ENCODE results near the gene MAPKAP1. TPM values are rescaled to one million over a fixed set of nuclear protein-coding genes. Genes with fewer than 3 reads are reported as not detected.

The MAPKAP1 gene
- total and polyA plus RNA-seq, 8 donors: 49.5 to 89.5 (median 56.2) TPM

- no peak overlapping the region for H3K27ac ChIP-seq
- no peak for ATAC-seq
- intact Hi-C loops (cut with DNase I): no loop called here
Measured at GRCh38 chr9:125564631-125565030, 142.4 kb downstream of the MAPKAP1 start.

GRCh38 chr9:125561509-125562148, 145.4 kb downstream of the MAPKAP1 start:
- Histone ChIP-seq H3K9me3 (no peaks in the 10 kb centered on the region), H3K4me3 (no peak overlapping the region), H3K27ac (no peak overlapping the region), H3K27me3 (no peaks in the 10 kb centered on the region), H3K4me1 (peaks cover 0 to 5% of the 10 kb centered on the region in 2 donors), H3K36me3 (peaks cover 0 to 9% of the 10 kb centered on the region in 2 donors)
- ATAC-seq (no peak), DNase-seq (no peak)
- TF ChIP-seq CTCF (IDR thresholded peaks at IDR 0.05): no peak
- intact Hi-C loops (cut with DNase I): no loop called here

More at GRCh38 chr9:125564631-125565030, 142.4 kb downstream of the MAPKAP1 start:
- no peak for DNase-seq
- no peak for TF ChIP-seq CTCF (IDR thresholded peaks at IDR 0.05)
- no peaks in the 10 kb centered on the region for H3K9me3 ChIP-seq
- H3K36me3 ChIP-seq: no peaks in the 10 kb centered on the region
- peaks cover 0 to 2% of the 10 kb centered on the region in 2 donors for H3K4me1 ChIP-seq
- H3K4me3 ChIP-seq: no peak overlapping the region
- H3K27me3 ChIP-seq: no peaks in the 10 kb centered on the region

GRCh38 chr9:125559894-125560293, 147.1 kb downstream of the MAPKAP1 start:
- Histone ChIP-seq H3K4me1 (peaks cover 0 to 5% of the 10 kb centered on the region in 2 donors), H3K27ac (no peak overlapping the region), H3K9me3 (no peaks in the 10 kb centered on the region), H3K36me3 (peaks cover 0 to 9% of the 10 kb centered on the region in 2 donors), H3K27me3 (no peaks in the 10 kb centered on the region), H3K4me3 (no peak overlapping the region)
- intact Hi-C loops (cut with DNase I): no loop called here
- DNase-seq: no peak
- no peak for TF ChIP-seq CTCF (IDR thresholded peaks at IDR 0.05)
- ATAC-seq: no peak

GRCh38 chr9:125559194-125559593, 147.8 kb downstream of the MAPKAP1 start:
- intact Hi-C loops (cut with DNase I): no loop called here
- TF ChIP-seq CTCF (IDR thresholded peaks at IDR 0.05): no peak
- Histone ChIP-seq H3K4me3 (no peak overlapping the region), H3K36me3 (peaks cover 0 to 9% of the 10 kb centered on the region in 2 donors), H3K4me1 (peaks cover 0 to 5% of the 10 kb centered on the region in 2 donors), H3K9me3 (no peaks in the 10 kb centered on the region), H3K27ac (no peak overlapping the region), H3K27me3 (no peaks in the 10 kb centered on the region)
- no peak for ATAC-seq
- DNase-seq: no peak

- TF ChIP-seq CTCF (IDR thresholded peaks at IDR 0.05): peak; percentile 76 to 79
- Histone ChIP-seq H3K4me3 (no peak overlapping the region), H3K27ac (no peak overlapping the region), H3K27me3 (no peaks in the 10 kb centered on the region), H3K36me3 (peaks cover 0 to 9% of the 10 kb centered on the region in 2 donors), H3K4me1 (peaks cover 0 to 5% of the 10 kb centered on the region in 2 donors), H3K9me3 (no peaks in the 10 kb centered on the region)
- peak in 2 of 4 donors; percentile 51 to 79 for DNase-seq
- ATAC-seq: peak; percentile 98
- intact Hi-C loops (cut with DNase I): no loop called here
Measured at GRCh38 chr9:125558453-125559092, 148.4 kb downstream of the MAPKAP1 start.
